ENCODE measurements around the gene OR2T29. TPM values are rescaled to one million over a fixed set of nuclear protein-coding genes. Genes with fewer than 3 reads are reported as not detected.
"Not testable (repeated sequence)": the region's sequence is repeated elsewhere in the genome, so short reads cannot be mapped to it uniquely, and the experiment has no call there.

The OR2T29 gene
- total RNA-seq, 1 experiment from 2014 or later: not detected

DNA sequence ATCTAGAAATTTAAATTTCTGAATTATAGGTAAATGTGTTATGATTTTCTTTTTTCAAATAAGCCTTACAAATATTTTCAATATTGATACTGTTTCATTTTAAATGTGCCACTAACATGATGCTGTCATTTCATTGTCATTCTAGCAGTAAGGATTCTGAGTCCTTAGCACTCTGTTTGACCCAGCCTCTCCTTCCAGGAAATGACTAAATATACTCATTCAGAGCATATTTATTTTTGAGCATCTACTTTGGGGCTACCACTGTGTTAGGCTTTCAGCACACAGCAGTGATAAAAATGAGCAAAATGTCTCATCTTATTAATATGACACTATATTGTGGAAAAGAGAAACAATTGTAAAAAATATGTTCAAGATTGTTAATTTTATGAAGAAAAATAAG, 52.4 kb downstream of the OR2T29 start:
- not testable (repeated sequence) for DNase-seq (ENCODE audit: low spot score)

DNA sequence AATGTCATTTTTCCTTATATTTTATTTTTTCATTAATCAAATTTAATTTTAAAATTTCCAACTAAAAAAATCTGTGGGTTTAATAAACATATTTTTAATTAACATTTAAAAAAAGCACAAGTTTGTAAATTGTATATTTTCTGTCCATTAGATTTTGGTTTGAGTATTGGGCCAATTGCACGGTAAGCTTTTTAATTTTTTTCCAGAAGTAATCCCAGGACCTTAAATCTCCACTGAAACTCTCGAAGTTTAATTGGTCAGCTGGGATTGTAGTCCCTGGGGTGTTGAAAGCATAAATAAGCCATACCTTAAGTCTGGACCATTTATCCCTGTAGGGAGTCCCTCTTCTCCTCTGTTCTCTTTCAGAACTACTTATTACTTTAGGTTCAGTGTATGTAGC, 54.8 kb downstream of the OR2T29 start, which contains the start of gene OR2G6:
TSS of gene OR2G6 (plus strand) at position 301 of the 400 bp plus-strand sequence. CDS start 13,574 bp downstream, outside the sequence.
- not testable (repeated sequence) for DNase-seq (ENCODE audit: low spot score)

Other genes with a start within 250 kb of the OR2T29 start
- not detected in 2 replicates for gene OR2M7, start 238.2 kb downstream of the OR2T29 start, total RNA-seq (2014; rRNA removed; shearing (Covaris generic))
- not detected in 2 replicates for gene OR14C36, start 214.0 kb downstream of the OR2T29 start, total RNA-seq (2014; rRNA removed; shearing (Covaris generic))
- not detected in 2 replicates for gene OR2T4, start 201.1 kb downstream of the OR2T29 start, total RNA-seq (2014; rRNA removed; shearing (Covaris generic))
- not detected in 2 replicates for gene OR2T6, start 187.0 kb downstream of the OR2T29 start, total RNA-seq (2014; rRNA removed; shearing (Covaris generic))
- not detected in 2 replicates for gene OR2T1, start 159.7 kb downstream of the OR2T29 start, total RNA-seq (2014; rRNA removed; shearing (Covaris generic))
- gene OR2T2, start 117.1 kb downstream of the OR2T29 start, total RNA-seq (2014; rRNA removed; shearing (Covaris generic)): not detected in 2 replicates
- not detected in 2 replicates for gene OR2T3, start 89.4 kb downstream of the OR2T29 start, total RNA-seq (2014; rRNA removed; shearing (Covaris generic))
- gene OR2T5, start 74.2 kb downstream of the OR2T29 start, total RNA-seq (2014; rRNA removed; shearing (Covaris generic)): not detected in 2 replicates
- not detected in 2 replicates for gene OR2G6, start 54.7 kb downstream of the OR2T29 start, total RNA-seq (2014; rRNA removed; shearing (Covaris generic))
- gene OR2T34, start 12.0 kb upstream of the OR2T29 start, total RNA-seq (2014; rRNA removed; shearing (Covaris generic)): not detected in 2 replicates
- not detected in 2 replicates for gene OR2T10, start 34.9 kb upstream of the OR2T29 start, total RNA-seq (2014; rRNA removed; shearing (Covaris generic))
- gene OR2T11, start 72.3 kb upstream of the OR2T29 start, total RNA-seq (2014; rRNA removed; shearing (Covaris generic)): not detected in 2 replicates
- not detected in 2 replicates for gene OR2T35, start 82.5 kb upstream of the OR2T29 start, total RNA-seq (2014; rRNA removed; shearing (Covaris generic))
- not detected in 2 replicates for gene OR2T27, start 92.8 kb upstream of the OR2T29 start, total RNA-seq (2014; rRNA removed; shearing (Covaris generic))
- gene OR14I1, start 140.0 kb upstream of the OR2T29 start, total RNA-seq (2014; rRNA removed; shearing (Covaris generic)): not detected in 2 replicates
- gene LYPD8, start 193.0 kb upstream of the OR2T29 start, total RNA-seq (2014; rRNA removed; shearing (Covaris generic)): 0.46 and 1.4 TPM in 2 replicates